HG03060 (cell line): ENCODE results near the gene NBPF11.
"Not testable (repeated sequence)": the region's sequence is repeated elsewhere in the genome, so short reads cannot be mapped to it uniquely, and the experiment has no call there.

Experiments used
- ATAC-seq: cut with Tn5 transposase; IDR thresholded peaks from one replicate; pipeline ENCODE4 v1.9.1; 2021; ENCODE audit warnings: low read depth, moderate number of reproducible peaks; ENCODE audit not compliant: unreplicated experiment

Gene NBPF11

GRCh38 chr1:148151911-148152656 lies at the start of gene NBPF11:
NBPF11 (minus strand) TSS chr1:148152281; CDS start chr1:148127003, 25,278 bp downstream.
- ATAC-seq: peak; percentile 38

GRCh38 chr1:148197396-148197795 lies 45.3 kb upstream of the NBPF11 start:
- ATAC-seq: not testable (repeated sequence)

GRCh38 chr1:148196949-148197348 lies 44.9 kb upstream of the NBPF11 start:
- not testable (repeated sequence) for ATAC-seq

DNA sequence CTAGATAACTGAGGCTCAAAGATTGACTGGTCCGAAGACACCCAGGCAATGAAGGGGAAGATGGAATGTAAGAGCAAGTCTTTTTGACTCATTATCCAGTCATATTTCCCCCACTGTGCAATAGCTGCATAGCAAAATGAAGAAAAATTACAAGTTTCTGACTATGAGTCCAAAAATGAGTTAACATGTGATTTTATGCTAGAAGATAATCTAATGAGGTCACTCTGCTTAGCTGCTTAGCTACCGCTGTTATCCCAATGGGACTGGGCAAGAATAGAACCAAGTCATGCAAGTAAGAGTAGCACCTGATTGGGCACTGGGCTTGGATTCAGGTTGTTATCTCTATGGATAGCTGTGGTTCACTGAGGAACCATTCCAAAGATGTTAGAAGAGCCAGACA lies 43.0 kb upstream of the NBPF11 start:
- ATAC-seq: not testable (repeated sequence)

- not testable (repeated sequence) for ATAC-seq
These were observed 36.7 kb upstream of the NBPF11 start for GRCh38 chr1:148188768-148189167.

GRCh38 chr1:148178682-148179081 lies 26.6 kb upstream of the NBPF11 start:
- ATAC-seq: not testable (repeated sequence)

- ATAC-seq: not testable (repeated sequence)
These were observed 23.3 kb upstream of the NBPF11 start for GRCh38 chr1:148175414-148175813.

DNA sequence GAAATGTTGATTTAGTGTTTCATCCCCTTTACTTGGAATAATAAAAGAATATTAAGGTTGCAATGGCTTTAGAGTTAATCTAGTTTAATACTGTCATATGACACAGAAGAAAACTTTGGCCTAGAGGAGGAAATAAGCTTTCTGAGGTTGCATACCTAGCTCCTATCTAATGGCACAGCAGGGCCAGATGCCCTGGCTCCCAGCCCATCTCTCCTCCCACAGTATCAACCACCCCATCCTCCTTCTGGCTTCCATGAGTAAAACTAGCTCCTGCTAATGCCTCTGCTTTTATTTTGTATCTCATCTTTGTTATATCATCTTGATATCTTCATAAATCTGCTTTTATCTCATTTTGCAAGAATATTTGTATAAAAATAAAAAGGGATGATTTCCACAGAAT lies 19.9 kb upstream of the NBPF11 start:
- not testable (repeated sequence) for ATAC-seq

GRCh38 chr1:148166558-148167492 lies 14.7 kb upstream of the NBPF11 start:
- no peak for ATAC-seq

DNA sequence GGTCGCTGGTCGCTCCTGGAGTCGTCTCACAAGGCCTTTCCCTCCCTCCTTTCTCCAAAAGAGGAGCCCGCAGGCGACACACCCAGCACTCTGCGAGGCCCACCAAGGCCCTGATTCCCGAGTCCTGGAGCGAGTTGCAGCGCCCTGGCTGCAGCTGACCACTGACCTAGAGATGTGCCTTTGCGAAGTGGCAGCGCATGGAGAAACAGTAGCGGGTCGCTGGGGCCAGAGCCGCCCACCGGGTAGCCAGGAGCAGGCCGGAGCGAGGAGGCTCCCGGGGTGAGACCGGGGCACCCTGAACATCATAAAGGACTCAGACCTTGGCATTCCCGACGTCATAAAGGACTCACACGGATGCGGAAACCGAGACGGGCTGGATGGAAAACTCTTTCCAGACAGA lies 10.3 kb upstream of the NBPF11 start:
- no peak for ATAC-seq

DNA sequence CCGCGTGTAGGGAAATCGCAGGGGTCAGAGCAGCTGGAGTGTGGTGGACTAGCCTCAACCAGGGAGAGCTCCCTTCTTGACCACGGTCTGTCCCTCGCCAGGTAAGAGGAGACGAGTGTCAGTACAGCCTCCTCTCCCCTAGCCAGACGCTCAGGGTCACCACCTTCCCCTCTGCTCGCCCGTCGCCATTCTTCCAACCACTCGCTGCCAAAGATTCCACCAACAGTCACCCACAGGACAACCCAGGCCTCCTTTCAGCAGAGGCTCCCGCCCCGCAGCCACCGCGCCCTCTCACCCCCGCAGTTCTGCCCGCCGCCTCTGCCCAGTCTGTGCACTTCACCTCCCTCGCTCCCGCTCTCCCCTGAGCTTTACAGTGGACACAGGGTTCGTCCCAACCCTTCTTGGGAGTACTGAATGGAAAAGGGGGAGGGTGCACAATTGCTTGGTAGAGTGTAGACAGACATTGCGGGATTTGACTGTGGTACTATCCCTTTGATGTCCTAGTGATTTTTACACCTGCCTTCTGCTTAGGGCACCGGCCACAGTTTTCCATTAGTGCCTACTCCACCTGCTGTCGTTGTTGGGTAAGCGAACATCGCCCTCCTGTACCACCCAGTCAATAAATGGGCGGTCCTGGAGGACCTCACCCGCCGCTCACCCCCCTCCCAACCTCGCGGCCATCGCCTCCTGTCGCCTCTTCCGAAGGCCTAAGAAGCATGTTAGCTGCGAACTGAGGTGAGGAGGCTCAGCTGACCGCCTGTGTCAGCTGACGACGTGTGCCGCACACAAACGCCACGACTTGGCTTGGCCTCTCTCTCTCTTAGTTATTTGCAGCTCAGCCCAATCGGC lies 9.2 kb upstream of the NBPF11 start:
- no peak for ATAC-seq

DNA sequence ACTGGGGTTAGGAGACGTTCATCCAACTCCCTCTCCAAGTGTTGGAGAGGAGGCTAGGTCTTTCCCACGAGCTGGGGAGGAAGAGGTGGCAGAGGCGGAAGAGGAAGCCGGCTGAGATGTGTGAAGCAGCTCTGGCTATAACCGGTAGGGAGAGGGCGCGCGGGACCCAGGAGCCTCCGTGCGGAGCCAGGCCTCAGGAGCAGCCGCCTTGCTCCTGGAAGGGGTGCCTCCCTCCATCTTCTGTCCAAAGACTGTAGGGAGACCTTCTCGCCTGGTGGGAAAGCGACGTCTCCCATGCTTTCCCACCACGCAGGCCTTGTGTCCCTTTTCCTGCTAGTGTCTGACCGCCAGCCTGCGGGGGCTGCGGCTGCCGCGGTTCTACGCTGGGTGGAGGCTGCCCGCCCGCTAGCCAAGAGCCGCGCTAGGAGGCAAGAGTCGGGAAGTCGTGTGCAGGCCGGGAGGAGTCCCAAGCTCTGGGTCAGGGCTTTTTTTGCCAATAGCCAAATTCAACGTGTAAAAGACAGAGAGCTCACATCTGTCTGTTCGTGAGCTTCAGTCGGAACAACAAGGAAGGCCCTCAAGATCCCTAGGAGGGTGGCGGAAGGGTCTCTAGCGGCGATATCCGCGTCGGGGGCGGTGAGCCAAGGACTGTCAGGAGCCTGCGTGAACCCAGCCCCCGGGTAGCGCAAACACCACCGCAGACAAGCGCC lies 8.4 kb upstream of the NBPF11 start:
- ATAC-seq: no peak

DNA sequence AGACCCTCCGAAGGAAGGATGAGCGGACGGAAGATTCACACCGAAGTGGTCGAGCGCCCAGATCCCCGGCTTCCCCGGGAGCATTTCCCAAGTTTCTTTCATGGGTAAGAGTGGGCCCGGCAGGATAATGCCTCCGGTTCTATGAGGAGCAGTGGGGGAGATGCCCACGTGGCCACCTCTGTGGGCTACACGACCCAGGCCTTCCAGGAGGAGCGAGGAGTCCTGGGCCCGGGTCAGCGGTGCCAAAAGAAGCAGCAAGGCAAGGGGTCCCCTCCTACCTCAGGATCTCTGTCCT lies 7.9 kb upstream of the NBPF11 start:
- ATAC-seq: no peak

DNA sequence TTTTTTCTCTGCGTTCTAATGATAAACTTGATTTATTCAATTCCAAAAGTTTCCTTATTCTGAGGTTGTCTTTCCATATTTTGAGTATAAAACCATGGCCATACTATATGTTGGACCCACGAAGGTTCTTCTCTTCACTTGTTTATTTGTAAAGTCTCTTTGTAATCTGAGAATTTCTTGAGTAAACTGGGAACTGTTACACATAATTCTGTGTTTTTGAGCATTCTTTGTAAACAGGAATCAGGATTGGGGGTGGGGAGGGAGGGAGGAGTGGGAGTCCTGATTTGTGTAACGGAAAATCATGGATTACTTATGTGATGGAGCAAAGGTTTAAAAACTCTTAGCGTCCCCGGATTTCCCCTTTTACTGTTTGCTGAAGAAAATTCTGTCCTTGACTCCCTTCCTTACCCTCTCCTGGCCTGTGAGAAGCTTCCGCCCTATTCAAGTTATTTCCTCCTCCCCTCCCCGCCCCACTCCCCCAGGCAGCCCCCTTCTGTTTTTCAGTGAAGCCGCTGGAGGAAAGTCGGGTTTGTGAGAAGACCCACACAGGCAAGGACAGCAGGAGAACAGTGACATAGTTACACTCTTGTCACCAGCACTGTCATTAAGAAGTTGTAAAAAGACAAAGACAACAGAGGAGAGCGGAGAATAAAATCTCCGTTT lies 6.4 kb upstream of the NBPF11 start:
- ATAC-seq: no peak

DNA sequence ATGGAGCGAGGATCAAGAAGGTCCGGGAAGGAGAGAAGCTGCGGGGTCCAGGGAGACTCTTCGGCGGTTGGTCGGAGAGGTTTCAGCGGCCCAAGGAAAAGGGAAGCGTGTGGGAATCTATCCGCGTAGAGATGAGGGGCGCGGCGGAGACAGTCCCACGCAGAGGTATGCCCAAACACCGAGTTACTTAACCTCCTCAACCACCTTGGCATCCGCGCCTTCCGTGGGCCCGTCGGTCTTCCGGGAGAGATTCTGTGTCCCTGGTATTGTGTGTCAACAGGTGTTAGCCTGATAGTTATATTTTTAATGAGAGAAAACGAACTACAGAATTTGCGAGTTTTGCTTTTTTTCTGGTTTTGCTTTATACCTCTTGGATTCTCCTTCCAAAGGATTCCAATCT lies 5.7 kb upstream of the NBPF11 start:
- not testable (repeated sequence) for ATAC-seq

DNA sequence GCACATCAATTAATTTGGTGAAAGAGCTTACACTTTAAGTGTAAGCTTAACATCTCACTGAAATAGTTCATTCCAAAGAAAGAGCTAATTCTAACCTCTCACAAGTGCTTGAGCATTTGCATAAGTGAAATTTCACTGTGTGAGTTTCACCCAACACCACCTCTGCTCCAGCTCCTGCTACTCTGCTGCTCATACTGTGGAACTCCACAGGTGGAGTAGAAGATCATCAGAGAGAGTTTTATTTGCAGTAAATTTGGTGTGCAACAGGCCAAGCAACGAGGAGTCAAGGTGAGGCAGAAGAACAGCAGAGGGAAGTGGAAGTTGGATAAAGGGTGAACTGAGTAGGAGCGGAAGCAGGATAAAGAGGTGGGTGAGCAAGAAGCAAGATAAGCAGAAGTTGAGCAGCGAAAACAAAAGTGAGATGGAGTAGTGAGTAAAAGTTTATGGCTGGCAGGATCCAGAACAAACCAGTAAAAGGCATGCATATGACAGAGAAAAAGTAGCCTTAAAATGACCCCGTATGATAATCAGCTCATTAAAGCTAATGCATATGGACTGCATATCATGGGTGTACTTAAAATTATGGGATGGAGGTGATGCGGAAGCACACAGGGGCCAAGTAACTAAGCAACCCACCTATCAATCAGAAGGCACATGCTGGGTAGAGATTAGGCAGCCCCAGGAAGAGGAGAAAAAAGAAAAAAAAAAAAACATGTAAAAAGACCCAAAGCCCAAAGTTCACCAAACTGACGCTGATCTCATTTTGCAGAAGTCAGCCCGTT lies 3.6 kb upstream of the NBPF11 start:
- peak; percentile 38 for ATAC-seq

GRCh38 chr1:148152795-148153194 lies 714 bp upstream of the NBPF11 start:
- ATAC-seq: not testable (repeated sequence)

- not testable (repeated sequence) for ATAC-seq
These were observed 686 bp downstream of the NBPF11 start for GRCh38 chr1:148151371-148151819.

DNA sequence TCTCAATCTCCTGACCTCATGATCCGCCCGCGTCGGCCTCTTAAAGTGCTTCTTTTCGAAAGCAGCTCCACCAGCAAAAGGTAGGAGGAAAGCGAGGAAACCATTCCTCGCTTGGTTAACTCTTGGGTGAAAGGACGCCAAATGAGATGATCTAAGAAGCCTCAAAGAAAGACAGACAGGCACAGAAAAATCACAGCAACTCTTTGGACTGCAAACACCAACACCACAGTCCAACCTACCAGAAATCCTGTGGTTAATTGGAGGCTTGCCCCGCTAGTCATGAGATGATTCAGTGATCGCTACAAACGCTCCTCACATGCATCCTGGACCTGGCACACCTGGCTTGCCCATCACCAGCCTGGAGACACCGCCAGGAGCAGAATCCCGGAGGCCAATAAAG lies 1.1 kb downstream of the NBPF11 start:
- not testable (repeated sequence) for ATAC-seq
